Stomach smooth muscle (tissue), 2 donors: ENCODE results near the gene CKAP2L.
"Not testable (repeated sequence)": the region's sequence is repeated elsewhere in the genome, so short reads cannot be mapped to it uniquely, and the experiment has no call there.

Experiments used
- H3K27ac ChIP-seq: one replicate; pipeline ENCODE4 v1.7.0; 2013; ENCODE audit warnings: mild to moderate bottlenecking, low read length, inconsistent platforms
- H3K27me3 ChIP-seq, 2 donors: one replicate each; pipeline ENCODE4 v1.7.0; 2013; ENCODE audit warnings: low read length in 2 of 2; ENCODE audit not compliant: insufficient read depth in 2 of 2, control insufficient read depth in 1 of 2
- H3K36me3 ChIP-seq, 2 donors: one replicate each; pipeline ENCODE4 v1.7.0; 2013; ENCODE audit warnings: low read length in 2 of 2; ENCODE audit not compliant: control insufficient read depth in 2 of 2, insufficient read depth in 2 of 2
- H3K4me1 ChIP-seq: one replicate; pipeline ENCODE4 v1.7.0; 2013; ENCODE audit warnings: low read length; ENCODE audit not compliant: control insufficient read depth, insufficient read depth
- H3K4me3 ChIP-seq, 2 donors: one replicate each; pipeline ENCODE4 v1.7.0; 2013; ENCODE audit warnings: low read length in 2 of 2
- H3K9ac ChIP-seq, 2 donors: one replicate each; pipeline ENCODE4 v1.7.0; 2013; ENCODE audit warnings: low read length in 2 of 2, mild to moderate bottlenecking in 1 of 2
- H3K9me3 ChIP-seq, 2 donors: one replicate each; pipeline ENCODE4 v1.7.0; 2013; ENCODE audit warnings: low read length in 2 of 2; ENCODE audit not compliant: control insufficient read depth in 2 of 2
- donor health status: healthy.
- donor health status: Pancreatic carcinoma.

CKAP2L gene

GRCh38 chr2:112716094-112716493, 48.3 kb downstream of the CKAP2L start:
- H3K9ac ChIP-seq, H3K9me3 ChIP-seq, H3K36me3 ChIP-seq, H3K27me3 ChIP-seq, H3K27ac ChIP-seq, H3K4me3 ChIP-seq, H3K4me1 ChIP-seq: not testable (repeated sequence)

GRCh38 chr2:112714836-112715631, 49.4 kb downstream of the CKAP2L start:
- no peak overlapping the region for H3K4me3 ChIP-seq
- no peaks in the 10 kb centered on the region for H3K36me3 ChIP-seq
- no peak overlapping the region for H3K9ac ChIP-seq
- H3K27ac ChIP-seq = no peak overlapping the region
- no peaks in the 10 kb centered on the region for H3K27me3 ChIP-seq
- H3K9me3 ChIP-seq = no peaks in the 10 kb centered on the region
- no peaks in the 10 kb centered on the region for H3K4me1 ChIP-seq

- H3K9ac ChIP-seq = no peak overlapping the region
- H3K4me3 ChIP-seq = no peak overlapping the region
- no peaks in the 10 kb centered on the region for H3K4me1 ChIP-seq
- H3K36me3 ChIP-seq = no peaks in the 10 kb centered on the region
- no peaks in the 10 kb centered on the region for H3K27me3 ChIP-seq
- H3K9me3 ChIP-seq = no peaks in the 10 kb centered on the region
- H3K27ac ChIP-seq = no peak overlapping the region
These were observed 50.1 kb downstream of the CKAP2L start for GRCh38 chr2:112714331-112714730.

- Histone ChIP-seq H3K27me3 (no peaks in the 10 kb centered on the region), H3K36me3 (no peaks in the 10 kb centered on the region), H3K9ac (no peak overlapping the region), H3K9me3 (no peaks in the 10 kb centered on the region), H3K27ac (no peak overlapping the region), H3K4me3 (no peak overlapping the region), H3K4me1 (peaks cover 2% of the 10 kb centered on the region)
These were observed 50.5 kb downstream of the CKAP2L start for GRCh38 chr2:112713926-112714325.

- H3K27me3 ChIP-seq = no peaks in the 10 kb centered on the region
These were observed 50.9 kb downstream of the CKAP2L start for GRCh38 chr2:112713585-112713925.

GRCh38 chr2:112712903-112713584, 51.4 kb downstream of the CKAP2L start:
- H3K4me3 ChIP-seq = no peak overlapping the region
- H3K9me3 ChIP-seq = no peaks in the 10 kb centered on the region
- no peak overlapping the region for H3K27ac ChIP-seq
- H3K27me3 ChIP-seq = no peaks in the 10 kb centered on the region
- H3K4me1 ChIP-seq = peaks cover 2% of the 10 kb centered on the region
- no peak overlapping the region for H3K9ac ChIP-seq
- H3K36me3 ChIP-seq = no peaks in the 10 kb centered on the region

More at GRCh38 chr2:112713585-112713925, 50.9 kb downstream of the CKAP2L start:
- Histone ChIP-seq H3K27ac (no peak overlapping the region), H3K36me3 (no peaks in the 10 kb centered on the region), H3K4me1 (peaks cover 2% of the 10 kb centered on the region), H3K9me3 (no peaks in the 10 kb centered on the region), H3K4me3 (no peak overlapping the region), H3K9ac (no peak overlapping the region)

- H3K36me3 ChIP-seq = no peaks in the 10 kb centered on the region
- H3K27me3 ChIP-seq = peaks cover 0 to 2% of the 10 kb centered on the region in 2 donors
- no peak overlapping the region for H3K27ac ChIP-seq
- H3K9me3 ChIP-seq = no peaks in the 10 kb centered on the region
- no peak overlapping the region for H3K4me3 ChIP-seq
- H3K9ac ChIP-seq = no peak overlapping the region
- peaks cover 2% of the 10 kb centered on the region for H3K4me1 ChIP-seq
These were observed 51.9 kb downstream of the CKAP2L start for GRCh38 chr2:112712465-112712864.

- H3K27me3 ChIP-seq = peaks cover 0 to 2% of the 10 kb centered on the region in 2 donors
- peaks cover 2% of the 10 kb centered on the region for H3K4me1 ChIP-seq
- no peaks in the 10 kb centered on the region for H3K36me3 ChIP-seq
- H3K9me3 ChIP-seq = no peaks in the 10 kb centered on the region
- no peak overlapping the region for H3K27ac ChIP-seq
- H3K9ac ChIP-seq = no peak overlapping the region
- no peak overlapping the region for H3K4me3 ChIP-seq
These were observed 53.3 kb downstream of the CKAP2L start for GRCh38 chr2:112710956-112711750.

- no peaks in the 10 kb centered on the region for H3K9me3 ChIP-seq
- peaks cover 0 to 6% of the 10 kb centered on the region in 2 donors for H3K27me3 ChIP-seq
- H3K4me3 ChIP-seq = no peak overlapping the region
- no peak overlapping the region for H3K9ac ChIP-seq
- H3K4me1 ChIP-seq = peaks cover 2% of the 10 kb centered on the region
- H3K36me3 ChIP-seq = no peaks in the 10 kb centered on the region
- H3K27ac ChIP-seq = no peak overlapping the region
These were observed 54.7 kb downstream of the CKAP2L start for GRCh38 chr2:112709703-112710102.

- H3K27ac ChIP-seq = no peak overlapping the region
- H3K36me3 ChIP-seq = no peaks in the 10 kb centered on the region
These were observed 55.4 kb downstream of the CKAP2L start for GRCh38 chr2:112708968-112709367.

More at GRCh38 chr2:112708968-112709367, 55.4 kb downstream of the CKAP2L start:
- H3K9me3 ChIP-seq = no peaks in the 10 kb centered on the region
- no peak overlapping the region for H3K4me3 ChIP-seq
- peaks cover 2% of the 10 kb centered on the region for H3K4me1 ChIP-seq
- no peak overlapping the region for H3K9ac ChIP-seq
- H3K27me3 ChIP-seq = peaks cover 0 to 6% of the 10 kb centered on the region in 2 donors
